Coronary artery (tissue), 2 donors: Measurements from ENCODE around the gene CARMIL1.

Experiments
- DNase-seq: peaks from one replicate; pipeline ENCODE4 v3.0.0-alpha.2; 2017; ENCODE audit warnings: low spot score
- H3K27ac ChIP-seq, 2 donors: fragments of 200-600 bp; sonication (generic); one replicate each; pipeline ENCODE4 v1.5.1; 2016 to 2019
- H3K4me3 ChIP-seq: fragments of 200-600 bp; sonication (generic); 2 replicates; pipeline ENCODE4 v1.5.1; 2016; ENCODE audit warnings: mild to moderate bottlenecking, moderate library complexity
- CTCF ChIP-seq: fragments of 200-600 bp; sonication (generic); IDR thresholded peaks from one replicate; pipeline ENCODE4 v1.5.1; 2019; ENCODE audit warnings: antibody characterized with exemption

The CARMIL1 gene

GRCh38 chr6:25340431-25341202 is 61.4 kb downstream of the CARMIL1 start:
- Histone ChIP-seq H3K27ac (peak overlapping the region in 1 of 2 donors; percentile 38), H3K4me3 (peak overlapping the region; percentile 16)
- no peak for TF ChIP-seq CTCF
- no peak for DNase-seq

DNA sequence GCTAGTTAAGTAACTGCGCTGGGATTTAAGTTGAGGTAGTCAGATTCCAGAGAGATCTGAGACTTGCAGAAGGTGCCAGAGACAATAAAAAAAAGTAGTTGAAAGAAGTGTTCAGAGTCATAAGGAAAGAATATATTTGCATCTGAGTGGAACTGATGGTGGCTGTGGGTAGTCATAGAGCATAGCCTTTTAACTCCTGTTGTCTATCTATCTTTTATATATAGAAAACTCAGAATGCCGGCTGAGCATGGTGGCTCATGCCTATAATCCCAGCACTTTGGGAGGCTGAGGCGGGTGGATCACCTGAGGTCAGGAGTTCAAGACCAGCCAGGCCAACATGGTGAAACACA is 62.0 kb downstream of the CARMIL1 start:
- no peak for TF ChIP-seq CTCF
- H3K4me3 ChIP-seq: no peak overlapping the region

GRCh38 chr6:25341923-25342619 is 62.9 kb downstream of the CARMIL1 start:
- H3K4me3 ChIP-seq: no peak overlapping the region
- no peak overlapping the region for H3K27ac ChIP-seq
- TF ChIP-seq CTCF: no peak
- DNase-seq: no peak

More for the DNA sequence above, 62.0 kb downstream of the CARMIL1 start:
- DNase-seq: no peak
- peak overlapping the region in 1 of 2 donors; percentile 38 for H3K27ac ChIP-seq

DNA sequence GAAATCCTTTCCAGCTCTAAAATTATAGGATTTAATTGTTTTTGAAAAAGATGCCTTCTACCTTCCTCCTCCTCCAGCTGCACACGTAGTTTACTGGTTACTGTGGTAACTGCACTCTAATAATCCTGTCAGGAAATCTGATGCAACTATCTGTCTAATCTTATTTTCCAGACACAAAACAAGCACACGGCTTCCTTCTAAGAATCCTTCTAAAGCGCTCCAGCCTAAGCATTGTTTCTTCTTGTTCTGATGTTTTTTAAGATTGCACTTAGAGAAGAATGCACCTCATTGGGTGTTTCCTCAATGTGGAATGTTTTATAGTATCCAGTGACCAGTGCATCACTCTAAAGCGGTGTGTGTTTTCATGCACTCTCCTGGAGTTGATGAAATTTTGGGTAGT is 63.6 kb downstream of the CARMIL1 start:
- no peak for TF ChIP-seq CTCF
- Histone ChIP-seq H3K4me3 (no peak overlapping the region), H3K27ac (no peak overlapping the region)
- no peak for DNase-seq

GRCh38 chr6:25343984-25344383 is 64.8 kb downstream of the CARMIL1 start:
- Histone ChIP-seq H3K27ac (no peak overlapping the region), H3K4me3 (no peak overlapping the region)
- DNase-seq: no peak
- TF ChIP-seq CTCF: no peak

DNA sequence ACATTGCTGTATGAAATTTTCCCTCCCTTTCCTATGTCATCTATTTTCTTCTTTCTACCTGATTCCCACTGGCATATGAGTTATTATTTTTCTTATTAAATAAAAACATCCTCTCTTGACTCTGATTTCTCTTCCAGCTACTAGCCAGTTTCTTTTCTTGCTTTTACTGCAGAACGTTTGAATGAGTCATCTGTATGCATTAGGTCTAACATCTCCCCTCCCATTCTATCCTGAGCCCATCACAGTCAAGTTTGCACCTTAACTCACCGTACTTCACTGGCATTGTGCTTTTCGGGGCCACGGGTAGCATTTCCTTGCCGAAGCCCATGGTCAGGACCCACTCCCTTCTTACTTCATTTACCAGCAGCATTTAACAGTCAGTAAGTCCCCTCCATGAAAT is 65.7 kb downstream of the CARMIL1 start:
- DNase-seq: no peak
- Histone ChIP-seq H3K4me3 (no peak overlapping the region), H3K27ac (no peak overlapping the region)
- TF ChIP-seq CTCF: no peak

DNA sequence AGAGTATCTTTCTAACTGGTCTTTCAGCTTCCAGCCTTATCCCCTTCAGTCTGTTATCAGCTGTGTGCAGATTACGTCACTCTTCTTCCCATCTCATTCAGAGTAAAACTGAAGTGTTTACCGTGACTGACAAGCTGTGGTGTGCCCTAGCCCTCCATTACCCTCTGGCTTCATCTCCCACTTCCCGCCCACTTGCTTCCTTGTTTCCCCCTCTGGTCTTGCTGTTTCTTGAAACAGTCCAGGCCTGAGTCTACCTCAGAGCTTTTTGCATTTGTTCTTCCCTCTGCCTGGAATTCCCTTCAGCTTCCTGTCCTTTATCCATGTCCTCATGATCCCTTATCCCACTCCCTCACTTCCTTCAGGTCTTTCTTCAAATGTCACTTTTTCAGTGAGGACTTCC is 66.9 kb downstream of the CARMIL1 start:
- no peak for DNase-seq
- no peak for TF ChIP-seq CTCF

More for the DNA sequence above, 66.9 kb downstream of the CARMIL1 start:
- Histone ChIP-seq H3K27ac (no peak overlapping the region), H3K4me3 (no peak overlapping the region)
